Gastrocnemius medialis (tissue), 4 donors: ENCODE data around the gene PCP4L1. TPM values are rescaled to one million over a fixed set of nuclear protein-coding genes. Genes with fewer than 3 reads are reported as not detected.

Source experiments
- ATAC-seq, 2 donors: fragments of 150-250 bp; one replicate each; pipeline ENCODE4 v1.9.1; 2016
- DNase-seq, 2 donors: peaks; one replicate each; pipeline ENCODE4 v3.0.0-alpha.2; 2019
- H3K27ac ChIP-seq, 4 donors: fragments of 200-600 bp; sonication (generic); 1 replicate in 1 of 4; 2 replicates in 3 of 4; pipeline ENCODE4 v1.5.1; 2016 to 2018; ENCODE audit warnings: mild to moderate bottlenecking in 2 of 4, moderate library complexity in 1 of 4
- H3K27me3 ChIP-seq, 3 donors: fragments of 200-600 bp; sonication (generic) in 2 of 3; 1 replicate in 1 of 3; 2 replicates in 2 of 3; pipeline versions ENCODE4 v1.5.1 to v1.6.0; 2016 to 2019; ENCODE audit warnings: mild to moderate bottlenecking in 1 of 3, moderate library complexity in 1 of 3
- H3K36me3 ChIP-seq, 2 donors: fragments of 200-600 bp; sonication (generic) in 1 of 2; one replicate each; pipeline ENCODE4 v1.5.1; 2017 to 2018
- H3K4me1 ChIP-seq, 2 donors: fragments of 200-600 bp; sonication (generic) in 1 of 2; one replicate each; pipeline ENCODE4 v1.5.1; 2016 to 2017; ENCODE audit warnings: mild to moderate bottlenecking in 2 of 2
- H3K4me3 ChIP-seq, 4 donors: fragments of 200-600 bp; sonication (generic) in 3 of 4; 1 replicate in 1 of 4; 2 replicates in 3 of 4; pipeline ENCODE4 v1.5.1; 2016 to 2019; ENCODE audit warnings: mild to moderate bottlenecking in 2 of 4
- H3K9me3 ChIP-seq, 3 donors: fragments of 200-600 bp; sonication (generic) in 2 of 3; 1 replicate in 1 of 3; 2 replicates in 2 of 3; pipeline ENCODE4 v1.5.1; 2016 to 2019
- POLR2A ChIP-seq, 2 donors: fragments of 450-650 bp; IDR thresholded peaks; one replicate each; pipeline ENCODE4 v1.6.1; 2017; ENCODE audit warnings: antibody characterized with exemption in 2 of 2, mild to moderate bottlenecking in 2 of 2, moderate library complexity in 2 of 2
- in situ Hi-C, 4 donors: fragments of 200-750 bp; cut with MboI; loops; one replicate each; pipeline versions ENCODE4 v1.15.0 to v1.8.0; 2017; ENCODE audit warnings: low sequenced_read_pairs in 4 of 4
- intact Hi-C: fragments of 100-400 bp; cut with DNase I; formaldehyde crosslinking; loops from one replicate; pipeline ENCODE4 v1.15.1; 2023; ENCODE audit warnings: low total_unique reads
- total RNA-seq, 4 donors: library from RNA; depleted of rRNA; stranded (reverse); fragments of >200 nt; gene quantifications; one replicate each; pipeline versions ENCODE4 v1.1.0 to v1.2.3, GENCODE V29; 2016
- TF ChIP-seq, protein P1 (sequence below), 5 experiments: fragments of 450-650 bp in 3 of 5; fragments of 200-600 bp in 2 of 5; sonication (generic) in 2 of 5; IDR thresholded peaks in 4 of 5; conservative IDR thresholded peaks in 1 of 5; 1 replicate in 4 of 5; 2 replicates in 1 of 5; pipeline ENCODE4 v1.5.1; 2016 to 2019; ENCODE audit warnings: antibody characterized with exemption in 5 of 5, mild to moderate bottlenecking in 3 of 5, moderate library complexity in 3 of 5

The PCP4L1 gene
- total RNA-seq, 4 donors from 2014 or later = not detected

DNA sequence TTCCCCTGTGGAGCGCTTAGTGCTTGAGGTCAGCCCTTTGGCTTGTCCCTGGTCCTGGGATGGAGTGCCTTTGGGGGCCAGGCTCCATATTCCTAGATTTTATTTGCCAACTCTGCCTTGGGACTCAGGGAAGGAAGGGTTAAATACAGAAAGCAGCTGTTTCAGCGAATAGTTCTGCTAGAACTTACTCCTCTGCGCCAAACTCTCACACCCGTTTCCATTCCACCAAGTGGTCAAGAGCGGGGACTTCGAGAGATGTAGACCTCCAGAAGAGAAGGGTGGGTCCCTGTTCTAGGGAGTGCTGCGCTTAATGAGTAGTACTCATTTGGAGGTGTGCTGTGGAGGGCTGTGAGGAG lies 33.4 kb upstream of the PCP4L1 start:
- DNase-seq (no peak), ATAC-seq (peak in 1 of 2 donors; percentile 0)
- Histone ChIP-seq H3K4me1 (peaks cover 14 to 21% of the 10 kb centered on the region in 2 donors), H3K27ac (peak overlapping the region; percentile 68 to 92 (median 80)), H3K36me3 (peaks cover 0 to 22% of the 10 kb centered on the region in 2 donors), H3K4me3 (peak overlapping the region in 3 of 4 donors; percentile 15 to 93 (median 24)), H3K27me3 (no peaks in the 10 kb centered on the region), H3K9me3 (no peaks in the 10 kb centered on the region)
- in situ Hi-C loops (loop anchor here (5.0 to 10.0 kb wide), 5 partner anchors 50 to 162 kb away; partner anchors contain the start of genes B4GALT3 (in 1 of the 4) and SDHC (in 1 of the 4)), intact Hi-C loops (loop anchor here (1.0 to 5.0 kb wide), 3 partner anchors 16 to 108 kb away; partner anchors contain the start of genes NIT1 and PFDN2)
- TF ChIP-seq POLR2A (IDR thresholded peaks at IDR 0.05) = no peak
- TF ChIP-seq, protein P1, sequence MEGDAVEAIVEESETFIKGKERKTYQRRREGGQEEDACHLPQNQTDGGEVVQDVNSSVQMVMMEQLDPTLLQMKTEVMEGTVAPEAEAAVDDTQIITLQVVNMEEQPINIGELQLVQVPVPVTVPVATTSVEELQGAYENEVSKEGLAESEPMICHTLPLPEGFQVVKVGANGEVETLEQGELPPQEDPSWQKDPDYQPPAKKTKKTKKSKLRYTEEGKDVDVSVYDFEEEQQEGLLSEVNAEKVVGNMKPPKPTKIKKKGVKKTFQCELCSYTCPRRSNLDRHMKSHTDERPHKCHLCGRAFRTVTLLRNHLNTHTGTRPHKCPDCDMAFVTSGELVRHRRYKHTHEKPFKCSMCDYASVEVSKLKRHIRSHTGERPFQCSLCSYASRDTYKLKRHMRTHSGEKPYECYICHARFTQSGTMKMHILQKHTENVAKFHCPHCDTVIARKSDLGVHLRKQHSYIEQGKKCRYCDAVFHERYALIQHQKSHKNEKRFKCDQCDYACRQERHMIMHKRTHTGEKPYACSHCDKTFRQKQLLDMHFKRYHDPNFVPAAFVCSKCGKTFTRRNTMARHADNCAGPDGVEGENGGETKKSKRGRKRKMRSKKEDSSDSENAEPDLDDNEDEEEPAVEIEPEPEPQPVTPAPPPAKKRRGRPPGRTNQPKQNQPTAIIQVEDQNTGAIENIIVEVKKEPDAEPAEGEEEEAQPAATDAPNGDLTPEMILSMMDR (IDR thresholded peaks at IDR 0.05 in 4 of 5, conservative IDR thresholded peaks at IDR 0.05 in 1 of 5) = no peak

DNA sequence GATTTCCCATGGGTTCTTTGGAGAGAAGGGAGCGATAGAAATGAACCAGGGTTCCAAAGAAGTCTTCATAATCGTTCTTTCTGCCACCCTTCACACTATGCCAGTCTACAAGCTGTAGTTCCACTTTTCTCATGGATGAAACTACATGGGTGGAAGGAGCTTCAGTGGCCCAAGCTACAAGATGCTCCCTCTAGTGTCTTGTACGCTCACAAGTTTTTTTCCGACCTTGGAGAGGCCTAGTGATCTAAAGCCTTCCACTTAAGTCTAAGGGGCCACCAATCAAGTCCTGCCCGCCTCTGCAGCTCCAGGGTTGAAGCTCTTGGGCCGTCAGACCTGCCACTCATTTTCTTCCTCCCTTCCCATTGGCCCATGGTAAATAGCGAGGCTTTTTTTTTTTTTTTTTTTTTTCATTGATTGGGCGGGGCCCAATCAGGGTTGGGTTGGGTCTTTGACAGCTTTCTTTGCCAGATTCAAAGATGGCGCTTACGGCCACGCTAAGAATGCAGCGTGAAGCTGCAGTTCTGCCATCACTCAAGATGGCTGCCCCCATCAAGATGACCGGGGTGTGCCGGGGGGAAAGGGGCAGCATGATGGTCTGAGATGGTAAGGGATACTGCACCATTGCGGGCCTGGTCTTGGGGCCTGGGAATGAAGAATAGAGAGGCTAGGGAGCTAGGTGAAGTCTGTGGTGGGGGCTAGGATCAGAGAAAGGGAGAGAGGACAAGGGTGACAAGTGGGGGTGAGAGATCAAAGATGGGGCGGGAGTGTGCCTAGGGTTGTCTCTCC lies 32.8 kb upstream of the PCP4L1 start, which contains the start of gene TOMM40L:
TSS of gene TOMM40L (plus strand) at position 527 of the 786 bp plus-strand sequence. CDS start 430 bp downstream, outside the sequence.
- peaks cover 14 to 21% of the 10 kb centered on the region in 2 donors for H3K4me1 ChIP-seq
- peak within 1 kb of the TSS; percentile 62 to 93 (median 87) for H3K4me3 ChIP-seq
- peak within 1 kb of the TSS; percentile 76 to 92 (median 90) for H3K27ac ChIP-seq
- H3K36me3 ChIP-seq = peaks cover 0 to 28% of the 10 kb centered on the region in 2 donors
- DNase-seq (peak; percentile 95 to 98), ATAC-seq (peak; percentile 96 to 98)
- H3K27me3 ChIP-seq = no peaks in the 10 kb centered on the region
- intact Hi-C loops = loop anchor here (1.0 to 5.0 kb wide), 7 partner anchors 16 to 108 kb away; partner anchors contain the start of genes DEDD, NDUFS2, NIT1 and PFDN2
- in situ Hi-C loops = loop anchor here (5.0 to 10.0 kb wide), 5 partner anchors 51 to 162 kb away; partner anchors contain the start of genes B4GALT3 (in 1 of the 4) and SDHC (in 1 of the 4)
- H3K9me3 ChIP-seq = no peaks in the 10 kb centered on the region
- TF ChIP-seq, protein P1 (IDR thresholded peaks at IDR 0.05 in 4 of 5, conservative IDR thresholded peaks at IDR 0.05 in 1 of 5) = peak; percentile 47 to 64 (median 53)
- peak; percentile 21 to 27 for TF ChIP-seq POLR2A (IDR thresholded peaks at IDR 0.05)

DNA sequence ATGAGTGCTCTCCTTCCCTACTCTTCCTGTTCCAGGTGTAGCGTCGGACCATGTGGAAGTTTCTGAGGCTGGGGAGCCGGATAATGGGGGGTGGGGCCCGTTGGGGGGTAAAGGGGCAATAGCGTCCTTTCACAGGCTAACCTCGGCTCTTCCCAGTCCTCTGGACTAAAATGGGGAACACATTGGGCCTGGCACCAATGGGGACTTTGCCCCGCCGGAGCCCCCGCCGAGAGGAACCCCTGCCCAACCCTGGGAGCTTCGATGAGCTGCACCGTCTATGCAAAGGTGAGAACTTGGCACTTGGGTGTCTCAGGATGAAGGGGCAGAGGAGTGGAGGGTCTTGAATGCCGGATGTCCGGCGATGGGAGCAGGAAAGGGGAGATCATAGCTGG lies 32.2 kb upstream of the PCP4L1 start:
- in situ Hi-C loops = loop anchor here (5.0 to 10.0 kb wide), 5 partner anchors 52 to 161 kb away; partner anchors contain the start of genes B4GALT3 (in 1 of the 4) and SDHC (in 1 of the 4)

DNA sequence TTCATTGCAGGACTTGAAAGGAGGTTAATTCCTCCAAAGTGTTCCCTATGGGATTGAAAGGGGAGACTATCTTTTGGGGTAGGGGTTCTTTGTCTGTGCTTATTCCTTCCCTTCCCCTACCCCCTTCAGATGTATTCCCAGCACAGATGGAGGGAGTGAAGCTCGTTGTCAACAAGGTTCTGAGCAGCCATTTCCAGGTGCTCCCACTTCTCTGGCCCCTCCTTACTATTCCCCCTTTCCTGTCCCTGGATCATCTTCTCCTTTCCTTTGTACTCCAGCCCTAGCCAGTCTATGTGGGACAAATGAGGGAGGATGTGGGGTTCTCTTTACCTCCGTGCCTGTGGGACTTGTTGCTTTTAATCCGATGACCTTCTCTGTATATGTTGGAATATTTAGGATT lies 31.8 kb upstream of the PCP4L1 start:
- Histone ChIP-seq H3K27me3 (no peaks in the 10 kb centered on the region), H3K27ac (peak overlapping the region; percentile 76 to 92 (median 90)), H3K4me3 (peak overlapping the region; percentile 62 to 93 (median 87)), H3K4me1 (peaks cover 14 to 21% of the 10 kb centered on the region in 2 donors), H3K9me3 (no peaks in the 10 kb centered on the region), H3K36me3 (peaks cover 0 to 30% of the 10 kb centered on the region in 2 donors)
- in situ Hi-C loops (loop anchor here (5.0 to 10.0 kb wide), 5 partner anchors 52 to 161 kb away; partner anchors contain the start of genes B4GALT3 (in 1 of the 4) and SDHC (in 1 of the 4)), intact Hi-C loops (loop anchor here (1.0 to 5.0 kb wide), 6 partner anchors 24 to 156 kb away; partner anchors contain the start of genes DEDD, NDUFS2, NIT1 and PFDN2)
- ATAC-seq = no peak
- TF ChIP-seq, protein P1 (IDR thresholded peaks at IDR 0.05 in 4 of 5, conservative IDR thresholded peaks at IDR 0.05 in 1 of 5) = no peak
- TF ChIP-seq POLR2A (IDR thresholded peaks at IDR 0.05) = no peak
- DNase-seq = no peak

More for the DNA sequence above, 32.2 kb upstream of the PCP4L1 start:
- Histone ChIP-seq H3K4me3 (peak overlapping the region; percentile 62 to 93 (median 87)), H3K9me3 (no peaks in the 10 kb centered on the region), H3K27ac (peak overlapping the region; percentile 76 to 92 (median 90)), H3K27me3 (no peaks in the 10 kb centered on the region), H3K4me1 (peaks cover 14 to 21% of the 10 kb centered on the region in 2 donors), H3K36me3 (peaks cover 0 to 30% of the 10 kb centered on the region in 2 donors)
- DNase-seq = no peak
- TF ChIP-seq POLR2A (IDR thresholded peaks at IDR 0.05) = no peak
- TF ChIP-seq, protein P1 (IDR thresholded peaks at IDR 0.05 in 4 of 5, conservative IDR thresholded peaks at IDR 0.05 in 1 of 5) = no peak
- intact Hi-C loops = loop anchor here (2.0 to 5.0 kb wide), 5 partner anchors 24 to 109 kb away; partner anchors contain the start of genes DEDD, NDUFS2, NIT1 and PFDN2
- ATAC-seq = no peak
